DMS79 (cell line): Measurements from ENCODE around the gene GRAMD2B.
"Not testable (repeated sequence)": the region's sequence is repeated elsewhere in the genome, so short reads cannot be mapped to it uniquely, and the experiment has no call there.

Experiments used
- DNase-seq: peaks from one replicate; lab custom pipeline; 2025; lab: John Stamatoyannopoulos, UW

GRAMD2B gene

DNA sequence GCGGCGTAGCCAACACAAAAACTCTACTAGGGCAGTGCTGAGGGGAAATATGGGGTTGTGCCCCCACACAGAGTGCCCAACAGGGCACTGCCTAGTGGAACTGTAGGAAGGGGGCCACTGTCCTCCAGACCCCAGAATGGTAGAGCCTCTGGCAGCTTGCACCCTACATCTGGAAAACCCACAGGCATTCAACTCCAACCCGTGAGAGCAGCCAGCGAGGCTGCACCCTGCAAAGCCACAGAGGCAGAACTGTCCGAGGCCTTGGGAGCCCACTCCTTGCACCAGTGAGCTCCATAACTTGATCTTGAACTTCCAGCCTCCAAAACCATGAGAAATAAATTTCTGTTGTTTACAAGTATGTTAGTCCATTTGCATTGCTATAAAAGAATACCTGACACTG is 27.7 kb downstream of the GRAMD2B start:
- no peak for DNase-seq

DNA sequence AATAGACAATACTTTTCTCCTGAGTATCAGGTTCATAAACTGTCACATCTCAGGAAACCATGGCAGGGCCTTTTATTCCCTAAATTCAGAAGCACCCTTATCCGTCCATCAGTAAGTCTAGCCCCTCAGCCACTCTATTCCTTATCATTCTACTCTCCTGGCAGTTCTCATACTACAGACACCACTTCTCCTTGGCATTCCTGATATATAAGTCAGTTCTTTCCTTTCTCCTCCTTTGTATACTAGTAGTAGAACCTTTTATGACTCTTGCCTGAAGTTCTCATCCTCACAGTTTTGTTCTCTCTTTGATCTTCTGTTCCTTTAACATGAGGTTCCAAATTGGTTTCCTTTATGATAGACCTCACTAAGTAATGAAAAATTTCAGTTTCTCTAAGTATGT is 29.3 kb downstream of the GRAMD2B start:
- no peak for DNase-seq

- no peak for DNase-seq
Observed at GRCh38 chr5:126454081-126454480, 30.9 kb downstream of the GRAMD2B start.

DNA sequence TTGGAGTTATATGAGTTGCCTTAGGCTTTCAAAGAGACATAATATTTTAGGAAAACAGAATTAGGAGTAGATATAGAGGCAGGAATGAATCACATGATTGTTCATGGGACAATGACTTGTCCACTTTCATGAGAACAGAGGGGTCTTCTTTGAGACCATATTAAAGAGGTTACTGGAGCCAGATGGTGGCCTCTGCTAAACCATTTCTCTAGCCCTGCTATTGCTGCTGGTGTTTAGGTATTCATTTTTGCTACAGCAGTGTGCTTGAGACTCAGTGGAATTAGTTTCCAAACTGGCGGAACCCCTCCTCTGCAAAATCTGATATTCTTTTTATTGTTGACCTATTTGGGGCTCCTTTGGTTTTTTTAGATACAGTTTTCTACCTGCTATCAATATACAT is 31.3 kb downstream of the GRAMD2B start:
- DNase-seq = no peak

DNA sequence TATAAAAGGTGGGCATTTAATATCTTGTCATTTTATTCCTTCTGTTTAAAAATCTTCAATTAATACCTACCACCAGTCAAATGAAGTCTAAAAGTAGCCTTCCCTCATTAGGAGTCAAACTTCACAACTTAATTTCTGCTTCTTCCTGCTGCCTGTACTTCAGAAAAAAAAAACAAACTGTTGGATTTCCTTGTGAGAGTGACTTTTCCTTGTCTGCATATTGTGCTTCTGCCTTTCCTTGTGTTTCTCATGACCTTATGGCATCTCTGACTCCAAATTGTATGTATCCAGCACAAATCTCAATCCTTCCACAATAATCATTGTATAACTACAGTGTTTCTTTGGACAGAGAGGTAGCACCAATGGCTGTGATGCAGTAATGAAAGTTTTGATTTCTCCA is 32.1 kb downstream of the GRAMD2B start:
- DNase-seq = no peak

- DNase-seq = no peak
Observed at GRCh38 chr5:126455728-126456127, 32.5 kb downstream of the GRAMD2B start.

GRCh38 chr5:126456217-126456820 is 33.1 kb downstream of the GRAMD2B start:
- DNase-seq = no peak

DNA sequence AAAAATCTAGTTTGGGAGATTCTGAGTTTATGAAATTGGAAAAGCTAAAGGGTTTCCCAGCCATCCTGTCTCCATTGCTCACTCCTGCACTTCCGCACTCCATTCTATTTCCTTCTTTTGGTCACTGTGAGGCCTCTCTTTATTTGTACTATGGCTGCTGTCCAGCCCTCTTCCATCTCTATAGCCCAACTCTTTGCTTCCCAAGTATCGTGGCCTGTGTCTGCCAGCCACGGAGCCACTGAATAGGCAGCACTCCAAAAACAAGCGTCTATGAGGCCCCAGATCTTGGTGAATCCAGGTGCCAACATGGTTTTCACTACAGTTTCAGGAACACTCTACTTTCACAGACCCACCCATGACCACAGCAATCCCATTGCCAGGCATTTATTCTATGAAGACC is 37.2 kb downstream of the GRAMD2B start:
- no peak for DNase-seq

- DNase-seq = no peak
Observed at GRCh38 chr5:126460977-126461376, 37.8 kb downstream of the GRAMD2B start.

DNA sequence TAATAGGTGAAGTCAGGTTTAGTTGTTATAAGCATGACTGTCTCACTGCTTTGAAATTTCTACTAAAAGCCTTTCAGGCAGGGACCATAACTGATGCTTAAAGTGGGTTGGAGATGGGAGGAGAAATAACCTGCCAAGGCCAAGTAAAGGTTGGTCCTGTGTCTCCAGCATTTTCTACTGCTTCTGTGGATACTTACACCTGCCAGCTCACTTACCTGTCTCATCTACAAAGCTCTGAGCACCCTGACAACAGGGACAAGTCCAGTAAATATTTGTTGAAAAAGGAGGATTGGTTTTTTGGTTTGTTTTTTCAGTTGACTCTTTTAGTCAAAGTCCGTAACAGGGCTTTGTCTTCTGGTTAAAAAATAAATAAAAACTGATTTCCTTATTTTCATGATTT is 38.6 kb downstream of the GRAMD2B start:
- peak; percentile 14 for DNase-seq

- DNase-seq = no peak
Observed at GRCh38 chr5:126462239-126463014, 39.2 kb downstream of the GRAMD2B start.

GRCh38 chr5:126464016-126464415 is 40.8 kb downstream of the GRAMD2B start:
- no peak for DNase-seq

DNA sequence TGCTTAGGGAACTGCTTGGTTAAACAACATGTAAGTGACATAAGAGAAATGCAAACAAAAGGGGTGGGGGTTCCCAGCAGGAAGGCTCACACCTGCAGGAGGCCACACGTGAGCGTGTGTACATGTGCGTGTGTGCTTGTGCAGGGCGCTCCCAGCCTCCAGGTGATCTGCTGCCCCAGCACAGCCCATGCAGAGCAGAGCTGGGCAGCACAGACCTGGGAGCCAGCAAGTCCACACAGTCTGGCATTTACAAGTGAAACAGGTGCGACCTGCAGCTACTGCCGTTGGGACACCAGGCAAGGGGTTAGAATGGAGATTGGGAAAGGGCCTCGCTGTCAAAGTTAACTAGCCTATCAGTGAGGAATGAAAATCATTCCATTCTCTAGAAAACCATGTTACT is 41.8 kb downstream of the GRAMD2B start:
- DNase-seq = no peak

DNA sequence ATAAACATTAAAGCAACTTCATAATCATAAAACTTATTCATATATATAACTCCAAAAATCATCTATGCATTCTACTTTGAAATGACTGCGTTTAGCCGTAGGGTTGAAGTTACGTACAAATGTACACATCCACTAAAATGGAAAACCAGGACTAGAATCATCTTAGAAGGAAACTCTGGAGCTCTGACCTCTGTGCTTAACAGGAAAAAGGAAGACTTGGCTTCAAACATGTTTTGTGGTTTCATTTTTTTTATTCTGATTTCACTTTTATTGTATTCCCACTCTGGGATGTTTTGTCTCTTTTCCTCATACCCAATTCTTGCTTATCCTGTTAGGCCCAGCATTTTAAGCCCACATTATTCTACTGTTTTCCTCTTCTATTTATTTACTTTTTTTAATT is 44.9 kb downstream of the GRAMD2B start:
- DNase-seq = no peak

- no peak for DNase-seq
Observed at GRCh38 chr5:126469536-126470316, 46.5 kb downstream of the GRAMD2B start.

- not testable (repeated sequence) for DNase-seq
Observed at GRCh38 chr5:126470529-126470928, 47.3 kb downstream of the GRAMD2B start.

DNA sequence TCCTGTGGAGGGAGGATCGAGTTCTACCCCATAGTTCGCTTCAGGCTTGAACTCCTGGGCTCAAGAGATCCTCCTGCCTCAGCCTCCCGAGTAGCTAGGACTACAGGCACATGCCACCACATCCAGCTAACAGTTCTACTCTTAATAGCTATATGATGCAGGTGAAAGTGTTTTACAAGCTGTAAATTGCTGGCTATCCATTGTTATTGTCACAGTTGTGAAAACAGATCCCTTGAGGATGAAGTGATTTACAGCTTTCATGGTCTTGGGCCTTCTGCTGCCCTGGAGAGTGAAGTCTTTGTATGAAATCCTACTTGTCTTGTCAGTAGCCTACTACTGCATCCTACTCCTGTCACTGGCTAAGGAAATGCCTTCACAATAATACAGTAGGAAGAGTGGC is 48.0 kb downstream of the GRAMD2B start:
- no peak for DNase-seq

DNA sequence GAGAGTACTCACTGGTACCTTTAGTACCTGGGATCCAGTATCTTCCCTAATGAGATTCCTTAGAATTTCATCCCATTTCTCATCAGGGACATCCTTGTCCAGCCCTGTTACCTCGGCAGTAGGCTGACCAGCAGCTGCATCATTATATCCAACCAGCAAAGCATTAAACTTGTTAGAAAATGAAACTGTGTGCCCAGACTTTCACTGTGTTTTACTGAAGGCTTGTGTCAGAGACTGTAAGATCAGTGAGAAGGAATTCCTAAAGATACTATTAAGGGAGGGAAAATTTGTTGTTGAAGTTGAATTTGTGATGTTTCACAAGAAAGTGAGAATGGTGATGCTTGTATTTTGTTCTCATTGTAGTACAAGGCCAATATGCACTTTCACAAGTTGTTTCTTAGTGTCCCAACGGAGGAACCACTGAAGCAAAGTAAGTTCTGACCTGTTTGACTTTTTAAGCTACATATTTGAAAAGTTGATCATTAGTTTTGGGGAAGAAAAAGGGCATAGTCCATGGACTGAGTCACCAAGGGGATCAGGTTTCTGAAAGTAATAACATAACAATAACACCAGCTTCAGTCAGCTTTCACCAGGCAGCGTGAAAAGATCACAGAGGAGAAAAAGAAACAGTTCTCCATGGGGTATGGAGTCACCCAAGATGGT is 48.8 kb downstream of the GRAMD2B start:
- DNase-seq = no peak

GRCh38 chr5:126472538-126472889 is 49.3 kb downstream of the GRAMD2B start:
- no peak for DNase-seq

DNA sequence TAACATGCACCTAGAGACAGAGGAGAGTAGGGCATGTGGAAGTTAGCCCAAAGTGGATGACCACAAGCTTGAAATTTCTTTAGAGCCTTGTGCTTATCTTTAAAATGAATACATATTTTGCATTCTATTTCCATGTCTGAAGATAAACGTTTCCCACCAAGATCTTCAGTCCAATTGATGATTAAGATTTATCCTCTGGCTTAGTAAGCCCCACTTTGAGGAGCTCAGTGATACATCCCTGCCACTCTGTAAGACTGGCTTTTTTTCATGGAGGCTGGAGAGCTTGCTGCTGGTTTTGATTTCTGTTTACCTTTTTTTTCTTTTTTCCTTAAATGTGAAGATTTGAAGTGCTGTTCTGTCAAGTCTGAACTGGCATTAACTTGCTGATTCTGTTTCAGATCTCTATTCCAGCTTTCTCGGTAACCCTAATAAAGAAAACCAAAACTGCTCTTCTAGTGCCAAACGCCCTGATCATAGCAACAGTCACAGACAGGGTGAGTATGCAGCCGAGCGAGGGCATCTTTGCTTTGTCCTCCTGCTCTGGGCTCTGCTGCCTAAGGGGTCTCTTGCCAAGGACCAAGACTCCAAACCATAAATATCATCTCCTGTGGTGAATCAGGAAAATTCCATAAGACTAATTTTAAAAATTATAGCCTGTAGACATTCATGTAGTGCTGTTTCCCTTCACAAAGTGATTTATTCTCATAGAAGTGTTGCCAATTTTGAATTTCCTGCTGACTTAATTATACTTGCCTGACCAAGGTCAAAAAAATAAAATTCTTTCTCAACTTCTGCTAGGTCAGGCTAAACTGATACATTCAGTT is 54.3 kb downstream of the GRAMD2B start:
- DNase-seq = no peak

GRCh38 chr5:126479810-126480209 is 56.6 kb downstream of the GRAMD2B start:
- no peak for DNase-seq

GRCh38 chr5:126480824-126481223 is 57.6 kb downstream of the GRAMD2B start:
- DNase-seq = no peak
